ENCODE results near the gene TMPRSS6. TPM values are rescaled to one million over a fixed set of nuclear protein-coding genes. Genes with fewer than 3 reads are reported as not detected.

Gene TMPRSS6
- total and polyA plus RNA-seq, 2 donors from 2014 or later, result 1.4 TPM; not detected in 1

DNA sequence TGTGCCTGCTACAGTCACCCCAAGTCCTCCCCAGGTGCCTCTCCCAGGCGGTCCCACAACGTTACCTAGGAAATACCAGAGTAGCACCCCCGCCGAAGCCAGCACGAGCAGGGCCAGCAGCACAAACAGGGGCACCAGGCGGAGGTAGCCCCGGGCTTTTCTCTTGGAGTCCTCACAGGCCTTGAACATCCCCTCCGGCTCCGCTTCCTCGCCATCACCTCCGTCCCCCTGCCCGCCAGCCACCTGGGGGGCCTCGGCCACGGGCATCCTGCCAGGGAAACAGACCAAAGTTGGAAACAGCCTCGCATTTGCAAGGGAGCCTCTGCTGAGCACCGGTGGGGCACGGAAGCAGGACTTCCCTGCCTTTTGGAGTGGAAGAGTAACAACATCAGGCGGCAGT lies 6.4 kb downstream of the TMPRSS6 start:
- FAIRE-seq (no peak), DNase-seq (no peak)
- no peak overlapping the region for H3K9ac ChIP-seq (ENCODE audit: low read length in 3 of 3)
- H3K27me3 ChIP-seq (ENCODE audit: control insufficient read depth, insufficient read depth, low read length), result no peaks in the 10 kb centered on the region
- H3K36me3 ChIP-seq (ENCODE audit: control insufficient read depth in 2 of 3, insufficient read depth in 3 of 3, low read length in 3 of 3), result no peaks in the 10 kb centered on the region
- TF ChIP-seq, protein P1, sequence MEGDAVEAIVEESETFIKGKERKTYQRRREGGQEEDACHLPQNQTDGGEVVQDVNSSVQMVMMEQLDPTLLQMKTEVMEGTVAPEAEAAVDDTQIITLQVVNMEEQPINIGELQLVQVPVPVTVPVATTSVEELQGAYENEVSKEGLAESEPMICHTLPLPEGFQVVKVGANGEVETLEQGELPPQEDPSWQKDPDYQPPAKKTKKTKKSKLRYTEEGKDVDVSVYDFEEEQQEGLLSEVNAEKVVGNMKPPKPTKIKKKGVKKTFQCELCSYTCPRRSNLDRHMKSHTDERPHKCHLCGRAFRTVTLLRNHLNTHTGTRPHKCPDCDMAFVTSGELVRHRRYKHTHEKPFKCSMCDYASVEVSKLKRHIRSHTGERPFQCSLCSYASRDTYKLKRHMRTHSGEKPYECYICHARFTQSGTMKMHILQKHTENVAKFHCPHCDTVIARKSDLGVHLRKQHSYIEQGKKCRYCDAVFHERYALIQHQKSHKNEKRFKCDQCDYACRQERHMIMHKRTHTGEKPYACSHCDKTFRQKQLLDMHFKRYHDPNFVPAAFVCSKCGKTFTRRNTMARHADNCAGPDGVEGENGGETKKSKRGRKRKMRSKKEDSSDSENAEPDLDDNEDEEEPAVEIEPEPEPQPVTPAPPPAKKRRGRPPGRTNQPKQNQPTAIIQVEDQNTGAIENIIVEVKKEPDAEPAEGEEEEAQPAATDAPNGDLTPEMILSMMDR (IDR thresholded peaks at IDR 0.05; ENCODE audit: borderline replicate concordance, extremely low read depth, insufficient read depth), result no peak
- no peaks in the 10 kb centered on the region for H3K9me3 ChIP-seq (ENCODE audit: control insufficient read depth in 2 of 3, insufficient read depth in 1 of 3, low read length in 3 of 3)
- no peak overlapping the region for H3K27ac ChIP-seq (ENCODE audit: low read depth in 2 of 2, low read length in 2 of 2)
- H3K4me3 ChIP-seq (ENCODE audit: low read length in 3 of 3), result no peak overlapping the region
- no peaks in the 10 kb centered on the region for H3K4me1 ChIP-seq (ENCODE audit: control insufficient read depth in 2 of 3, insufficient read depth in 2 of 3, low read depth in 1 of 3, low read length in 3 of 3)
- intact Hi-C loops (cut with DNase I), result no loop called here

DNA sequence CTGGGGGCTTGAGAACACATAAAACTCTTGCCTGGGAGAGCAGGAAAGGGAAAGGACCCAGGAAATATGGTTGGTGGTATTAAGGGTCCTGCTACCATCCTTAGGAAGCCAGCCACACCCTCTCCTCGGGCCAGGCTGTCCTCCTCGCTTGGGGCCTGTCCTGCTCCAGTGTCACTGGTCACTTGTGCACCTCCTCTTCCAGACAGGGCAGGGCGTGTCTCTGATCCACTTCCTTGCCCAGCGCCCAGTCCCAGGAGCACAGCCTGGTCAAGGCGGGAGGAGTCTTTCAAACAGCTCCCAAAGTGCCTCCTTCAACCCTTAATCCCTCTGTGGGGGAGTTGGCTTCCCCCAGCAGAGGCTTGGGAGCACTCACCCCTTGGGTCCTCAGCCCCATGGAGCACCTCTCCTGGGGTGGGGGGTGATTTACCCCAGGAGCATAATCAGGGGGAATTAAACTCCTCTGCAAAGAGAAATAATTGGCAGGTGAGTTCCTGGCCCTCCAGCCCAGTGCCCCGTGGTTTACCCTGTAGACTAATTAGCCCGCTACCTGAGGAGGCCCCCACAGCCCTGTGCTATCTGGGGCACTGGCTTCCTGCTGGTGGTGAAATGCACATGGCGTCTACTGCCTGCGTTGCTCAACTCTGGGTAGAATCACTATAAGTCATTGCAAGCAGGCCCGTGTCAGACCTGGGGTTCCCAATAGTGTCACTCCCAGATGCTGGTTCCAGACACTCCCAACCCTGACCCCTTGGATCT lies 8.0 kb downstream of the TMPRSS6 start:
- no peak overlapping the region for H3K4me3 ChIP-seq (ENCODE audit: low read length in 3 of 3)
- no peaks in the 10 kb centered on the region for H3K9me3 ChIP-seq (ENCODE audit: control insufficient read depth in 2 of 3, insufficient read depth in 1 of 3, low read length in 3 of 3)
- H3K9ac ChIP-seq (ENCODE audit: low read length in 3 of 3), result no peak overlapping the region
- FAIRE-seq (no peak), DNase-seq (no peak)
- H3K36me3 ChIP-seq (ENCODE audit: control insufficient read depth in 2 of 3, insufficient read depth in 3 of 3, low read length in 3 of 3), result no peaks in the 10 kb centered on the region
- no peaks in the 10 kb centered on the region for H3K27me3 ChIP-seq (ENCODE audit: control insufficient read depth, insufficient read depth, low read length)
- TF ChIP-seq, protein P1 (IDR thresholded peaks at IDR 0.05; ENCODE audit: borderline replicate concordance, extremely low read depth, insufficient read depth), result no peak
- intact Hi-C loops (cut with DNase I), result no loop called here
- H3K27ac ChIP-seq (ENCODE audit: low read depth in 2 of 2, low read length in 2 of 2), result no peak overlapping the region
- no peaks in the 10 kb centered on the region for H3K4me1 ChIP-seq (ENCODE audit: control insufficient read depth in 2 of 3, insufficient read depth in 2 of 3, low read depth in 1 of 3, low read length in 3 of 3)

DNA sequence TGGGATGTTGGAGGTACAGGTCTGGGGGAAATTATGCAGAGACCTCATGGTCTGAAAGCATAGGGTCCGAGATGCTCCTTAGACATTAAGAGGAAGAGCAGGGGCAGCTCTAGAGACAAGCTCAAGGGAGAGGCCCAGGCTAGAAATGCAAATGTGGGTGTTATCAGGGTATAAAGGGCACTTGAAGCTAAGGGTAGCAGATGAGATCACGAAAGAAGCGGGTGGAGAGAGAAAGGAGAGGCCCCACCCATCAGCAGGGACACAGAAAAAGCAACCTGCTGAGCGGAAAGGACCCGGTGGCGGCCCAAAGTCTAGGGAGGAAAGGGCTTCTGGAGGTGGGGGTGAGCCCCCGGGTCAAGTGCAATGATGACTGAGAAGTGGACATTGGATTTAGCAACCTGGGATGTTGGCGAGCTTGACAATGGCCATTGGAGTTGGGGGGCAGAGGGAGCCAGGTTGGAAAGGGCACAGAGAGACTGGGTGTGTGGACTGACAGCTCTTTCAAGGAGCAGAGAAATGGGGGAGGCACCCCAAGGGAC lies 8.9 kb downstream of the TMPRSS6 start:
- Histone ChIP-seq H3K9me3 (ENCODE audit: control insufficient read depth in 2 of 3, insufficient read depth in 1 of 3, low read length in 3 of 3) (no peaks in the 10 kb centered on the region), H3K27ac (ENCODE audit: low read depth in 2 of 2, low read length in 2 of 2) (no peak overlapping the region), H3K9ac (ENCODE audit: low read length in 3 of 3) (no peak overlapping the region), H3K27me3 (ENCODE audit: control insufficient read depth, insufficient read depth, low read length) (no peaks in the 10 kb centered on the region), H3K4me1 (ENCODE audit: control insufficient read depth in 2 of 3, insufficient read depth in 2 of 3, low read depth in 1 of 3, low read length in 3 of 3) (no peaks in the 10 kb centered on the region), H3K36me3 (ENCODE audit: control insufficient read depth in 2 of 3, insufficient read depth in 3 of 3, low read length in 3 of 3) (no peaks in the 10 kb centered on the region), H3K4me3 (ENCODE audit: low read length in 3 of 3) (no peak overlapping the region)
- TF ChIP-seq, protein P1 (IDR thresholded peaks at IDR 0.05; ENCODE audit: borderline replicate concordance, extremely low read depth, insufficient read depth), result no peak
- DNase-seq (no peak), FAIRE-seq (no peak)
- intact Hi-C loops (cut with DNase I), result no loop called here

Measured in kidney (tissue), 14 donors.